Thyroid gland (tissue), 4 donors: ENCODE results near the gene ACSM2A. TPM values are rescaled to one million over a fixed set of nuclear protein-coding genes. Genes with fewer than 3 reads are reported as not detected.

ENCODE experiments used
- DNase-seq, 2 donors: peaks; one replicate each; pipeline ENCODE4 v3.0.0-alpha.2; 2019
- H3K27ac ChIP-seq, 3 donors: fragments of 200-600 bp; sonication (generic); 1 replicate in 2 of 3; 2 replicates in 1 of 3; pipeline ENCODE4 v1.5.1; 2016 to 2019; ENCODE audit warnings: mild to moderate bottlenecking in 1 of 3, moderate library complexity in 1 of 3
- H3K27me3 ChIP-seq: fragments of 200-600 bp; sonication (generic); one replicate; pipeline ENCODE4 v1.5.1; 2019
- H3K36me3 ChIP-seq, 2 donors: fragments of 200-600 bp; sonication (generic); one replicate each; pipeline ENCODE4 v1.5.1; 2016 to 2019
- H3K4me1 ChIP-seq, 2 donors: fragments of 200-600 bp; sonication (generic); one replicate each; pipeline ENCODE4 v1.5.1; 2017 to 2019
- H3K4me3 ChIP-seq, 3 donors: fragments of 200-600 bp; sonication (generic); replicated peaks in 1 of 3; 1 replicate in 2 of 3; 2 replicates in 1 of 3; pipeline ENCODE4 v1.5.1; 2016; ENCODE audit warnings: mild to moderate bottlenecking in 1 of 3
- H3K9me3 ChIP-seq: fragments of 200-600 bp; sonication (generic); one replicate; pipeline ENCODE4 v1.5.1; 2017
- CTCF ChIP-seq, 6 experiments: fragments of 200-600 bp in 3 of 6; fragments of 450-650 bp in 3 of 6; sonication (generic) in 3 of 6; IDR thresholded peaks; one replicate each; pipeline ENCODE4 v1.5.1; 2016 to 2019; ENCODE audit warnings: antibody characterized with exemption in 6 of 6, mild to moderate bottlenecking in 2 of 6, inconsistent platforms in 1 of 6, moderate library complexity in 1 of 6
- POLR2A ChIP-seq, 2 donors: fragments of 450-650 bp; IDR thresholded peaks; one replicate each; pipeline ENCODE4 v1.6.1; 2017; ENCODE audit warnings: antibody characterized with exemption in 2 of 2, mild to moderate bottlenecking in 2 of 2, moderate library complexity in 1 of 2
- WGBS, 2 donors: methylation state at CpG; one replicate each; pipeline ENCODE4 v1.1.5; 2017; 5-methylcytosine and 5-hydroxymethylcytosine counted together
- intact Hi-C: fragments of 100-400 bp; cut with DNase I; formaldehyde crosslinking; loops from one replicate; pipeline ENCODE4 v1.15.1; 2023
- total RNA-seq, 4 donors: library from RNA; depleted of rRNA; stranded (reverse); fragments of >200 nt; gene quantifications; one replicate each; pipeline ENCODE4 v1.2.3, GENCODE V29; 2016

Gene ACSM2A
- total RNA-seq, 4 donors from 2014 or later = 0.20 to 0.56 TPM; not detected in 2

- DNase-seq = no peak
- Histone ChIP-seq H3K27ac (no peak overlapping the region), H3K27me3 (no peaks in the 10 kb centered on the region), H3K4me3 (no peak overlapping the region), H3K4me1 (no peaks in the 10 kb centered on the region), H3K9me3 (no peaks in the 10 kb centered on the region), H3K36me3 (no peaks in the 10 kb centered on the region)
- intact Hi-C loops = no loop called here
- WGBS, 2 donors = 40 to 63% methylated on average over 1 of the region's 1 CpG
- no peak for TF ChIP-seq CTCF (IDR thresholded peaks at IDR 0.05)
- TF ChIP-seq POLR2A (IDR thresholded peaks at IDR 0.05) = no peak
These were observed 53.1 kb downstream of the ACSM2A start for GRCh38 chr16:20504418-20504817.

GRCh38 chr16:20507280-20507679, 56.0 kb downstream of the ACSM2A start:
- no peak for DNase-seq
- no peaks in the 10 kb centered on the region for H3K36me3 ChIP-seq
- H3K27ac ChIP-seq = no peak overlapping the region
- no peaks in the 10 kb centered on the region for H3K4me1 ChIP-seq
- no peak for TF ChIP-seq POLR2A (IDR thresholded peaks at IDR 0.05)
- no peak for TF ChIP-seq CTCF (IDR thresholded peaks at IDR 0.05)
- no peak overlapping the region for H3K4me3 ChIP-seq
- no peaks in the 10 kb centered on the region for H3K27me3 ChIP-seq
- no peaks in the 10 kb centered on the region for H3K9me3 ChIP-seq
- intact Hi-C loops = no loop called here
- WGBS, 2 donors = 72 to 80% methylated on average over 2 of the region's 2 CpGs

- no peaks in the 10 kb centered on the region for H3K4me1 ChIP-seq
- H3K36me3 ChIP-seq = no peaks in the 10 kb centered on the region
- TF ChIP-seq CTCF (IDR thresholded peaks at IDR 0.05) (no peak), POLR2A (IDR thresholded peaks at IDR 0.05) (no peak)
- intact Hi-C loops = no loop called here
- H3K27ac ChIP-seq = no peak overlapping the region
- H3K27me3 ChIP-seq = no peaks in the 10 kb centered on the region
- WGBS, 2 donors = 66 to 74% methylated on average over 1 of the region's 1 CpG
- no peak overlapping the region for H3K4me3 ChIP-seq
- DNase-seq = no peak
- H3K9me3 ChIP-seq = no peaks in the 10 kb centered on the region
These were observed 59.0 kb downstream of the ACSM2A start for GRCh38 chr16:20510323-20510722.

GRCh38 chr16:20515688-20516090, 64.4 kb downstream of the ACSM2A start:
- H3K27me3 ChIP-seq = no peaks in the 10 kb centered on the region
- no peaks in the 10 kb centered on the region for H3K4me1 ChIP-seq
- no peak for DNase-seq
- no peak for TF ChIP-seq POLR2A (IDR thresholded peaks at IDR 0.05)
- TF ChIP-seq CTCF (IDR thresholded peaks at IDR 0.05) = no peak
- no peaks in the 10 kb centered on the region for H3K36me3 ChIP-seq
- H3K27ac ChIP-seq = no peak overlapping the region
- H3K4me3 ChIP-seq = no peak overlapping the region
- H3K9me3 ChIP-seq = no peaks in the 10 kb centered on the region
- intact Hi-C loops = no loop called here

GRCh38 chr16:20517149-20517548, 65.8 kb downstream of the ACSM2A start:
- Histone ChIP-seq H3K9me3 (no peaks in the 10 kb centered on the region), H3K27me3 (no peaks in the 10 kb centered on the region), H3K4me1 (no peaks in the 10 kb centered on the region), H3K36me3 (no peaks in the 10 kb centered on the region), H3K4me3 (no peak overlapping the region), H3K27ac (no peak overlapping the region)
- intact Hi-C loops = no loop called here
- WGBS, 2 donors = 63 to 75% methylated on average over 3 of the region's 3 CpGs
- no peak for TF ChIP-seq CTCF (IDR thresholded peaks at IDR 0.05)
- TF ChIP-seq POLR2A (IDR thresholded peaks at IDR 0.05) = no peak
- no peak for DNase-seq
